Adrenal gland (tissue), 12 donors: ENCODE measurements around the gene ZNF445. TPM values are rescaled to one million over a fixed set of nuclear protein-coding genes. Genes with fewer than 3 reads are reported as not detected.

Experiments used
- DNase-seq, 7 donors: peaks; one replicate each; pipeline ENCODE4 v3.0.0-alpha.2; 2019 to 2020
- H3K27ac ChIP-seq, 5 donors: fragments of 200-600 bp; sonication (generic) in 4 of 5; 1 replicate in 3 of 5; 2 replicates in 2 of 5; pipeline versions ENCODE4 v1.5.1 to v1.8.0; 2016 to 2020; ENCODE audit warnings: mild to moderate bottlenecking in 1 of 5
- H3K27me3 ChIP-seq: fragments of 200-600 bp; 2 replicates; pipeline ENCODE4 v1.8.0; 2021
- H3K36me3 ChIP-seq, 2 donors: fragments of 200-600 bp; replicated peaks in 1 of 2; 1 replicate in 1 of 2; 2 replicates in 1 of 2; pipeline versions ENCODE4 v1.5.1 to v1.8.0; 2018 to 2022
- H3K4me1 ChIP-seq, 2 donors: fragments of 200-600 bp; replicated peaks in 1 of 2; 1 replicate in 1 of 2; 2 replicates in 1 of 2; pipeline versions ENCODE4 v1.5.1 to v1.8.0; 2018 to 2021
- H3K4me3 ChIP-seq, 4 donors: fragments of 200-600 bp; sonication (generic) in 3 of 4; one replicate each; pipeline ENCODE4 v1.5.1; 2016 to 2018
- H3K9me3 ChIP-seq, 3 donors: fragments of 200-600 bp; sonication (generic) in 1 of 3; replicated peaks in 1 of 3; 1 replicate in 2 of 3; 2 replicates in 1 of 3; pipeline versions ENCODE4 v1.5.1 to v1.8.0; 2016 to 2021
- POLR2A ChIP-seq, 2 donors: fragments of 450-650 bp; IDR thresholded peaks; one replicate each; pipeline ENCODE4 v1.6.1; 2017; ENCODE audit warnings: antibody characterized with exemption in 2 of 2, mild to moderate bottlenecking in 2 of 2, moderate library complexity in 1 of 2
- WGBS, 4 donors: extraction: QIAGEN DNeasy Blood & Tissue Kit in 2 of 4; methylation state at CpG; one replicate each; pipeline versions ENCODE4 v1.1.5 to v1.1.7; 2013 to 2017; 5-methylcytosine and 5-hydroxymethylcytosine counted together
- intact Hi-C, 2 donors: fragments of 100-400 bp; cut with DNase I; formaldehyde crosslinking; loops; one replicate each; pipeline versions ENCODE4 v1.14.1 to v1.15.0; 2022 to 2023
- polyA plus RNA-seq, 3 donors: library from polyadenylated mRNA; stranded (reverse); fragments of 200-250 nt in 2 of 3; fragments of 350-450 nt in 1 of 3; fragmentation: Illumina TruSeq in 1 of 3; extraction: RNeasy Lipid Tissue Mini Kit (QIAGEN cat#74804) in 1 of 3; gene quantifications; one replicate each; pipeline ENCODE4 v1.2.3, GENCODE V29; 2013 to 2014
- total RNA-seq, 9 donors: library from RNA; depleted of rRNA in 4 of 9; stranded (reverse); fragments of >200 nt in 4 of 9; fragments of 120-200 nt in 1 of 9; fragmentation: NEBNext Ultra II Directional in 1 of 9; extraction: Animal tissue kit (Norgen Biotek cat#: 25700) in 1 of 9; gene quantifications; one replicate each; pipeline versions ENCODE4 v1.1.0 to v1.2.4, GENCODE V29; 2013 to 2023
- TF ChIP-seq, protein P1 (sequence below), 6 experiments: fragments of 450-650 bp in 4 of 6; fragments of 200-600 bp in 2 of 6; sonication (generic) in 1 of 6; IDR thresholded peaks; 1 replicate in 5 of 6; 2 replicates in 1 of 6; pipeline versions ENCODE4 v1.5.1 to v1.8.0; 2016 to 2021; ENCODE audit warnings: antibody characterized with exemption in 6 of 6, mild to moderate bottlenecking in 2 of 6, moderate library complexity in 1 of 6
- donor health status: healthy with polysubstance abuse.
- donor health status: Bipolar disorder and iron deficiency.
- donor health status: DM: yes; HTN: yes; CAD: no.
- donor health status: DM: no; HTN: no; CAD: no.
- donor health status: DM: no; HTN: no; CAD: no.
- donor health status: DM: yes; HTN: yes; CAD: no.

The ZNF445 gene
- total and polyA plus RNA-seq, 12 donors: 2.6 to 21.1 (median 8.1) TPM

DNA sequence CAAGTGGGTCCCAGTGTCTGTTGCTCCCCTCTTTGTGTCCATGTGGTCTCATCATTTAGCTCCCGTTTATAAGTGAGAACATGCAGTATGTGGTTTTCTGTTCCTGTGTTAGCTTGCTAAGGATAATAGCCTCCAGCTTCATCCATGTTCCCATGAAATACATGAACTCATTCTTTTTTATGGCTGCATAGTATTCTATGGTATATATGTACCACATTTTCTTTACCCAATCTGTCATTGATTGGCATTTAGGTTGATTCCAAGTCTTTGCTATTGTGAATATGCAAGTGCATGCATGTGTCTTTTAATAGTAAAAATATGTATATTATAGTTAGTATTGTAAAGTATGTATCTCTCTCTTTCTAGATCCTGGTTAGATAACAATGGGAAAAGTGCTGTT lies 85.0 kb downstream of the ZNF445 start:
- Histone ChIP-seq H3K27me3 (no peaks in the 10 kb centered on the region), H3K4me3 (no peak overlapping the region), H3K9me3 (no peaks in the 10 kb centered on the region), H3K36me3 (no peaks in the 10 kb centered on the region), H3K4me1 (no peaks in the 10 kb centered on the region), H3K27ac (no peak overlapping the region)
- 95 to 100% (median 97%) methylated on average over 1 of the region's 1 CpG for WGBS, 4 donors
- no peak for TF ChIP-seq POLR2A (IDR thresholded peaks at IDR 0.05)
- TF ChIP-seq, protein P1, sequence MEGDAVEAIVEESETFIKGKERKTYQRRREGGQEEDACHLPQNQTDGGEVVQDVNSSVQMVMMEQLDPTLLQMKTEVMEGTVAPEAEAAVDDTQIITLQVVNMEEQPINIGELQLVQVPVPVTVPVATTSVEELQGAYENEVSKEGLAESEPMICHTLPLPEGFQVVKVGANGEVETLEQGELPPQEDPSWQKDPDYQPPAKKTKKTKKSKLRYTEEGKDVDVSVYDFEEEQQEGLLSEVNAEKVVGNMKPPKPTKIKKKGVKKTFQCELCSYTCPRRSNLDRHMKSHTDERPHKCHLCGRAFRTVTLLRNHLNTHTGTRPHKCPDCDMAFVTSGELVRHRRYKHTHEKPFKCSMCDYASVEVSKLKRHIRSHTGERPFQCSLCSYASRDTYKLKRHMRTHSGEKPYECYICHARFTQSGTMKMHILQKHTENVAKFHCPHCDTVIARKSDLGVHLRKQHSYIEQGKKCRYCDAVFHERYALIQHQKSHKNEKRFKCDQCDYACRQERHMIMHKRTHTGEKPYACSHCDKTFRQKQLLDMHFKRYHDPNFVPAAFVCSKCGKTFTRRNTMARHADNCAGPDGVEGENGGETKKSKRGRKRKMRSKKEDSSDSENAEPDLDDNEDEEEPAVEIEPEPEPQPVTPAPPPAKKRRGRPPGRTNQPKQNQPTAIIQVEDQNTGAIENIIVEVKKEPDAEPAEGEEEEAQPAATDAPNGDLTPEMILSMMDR (IDR thresholded peaks at IDR 0.05): no peak
- no peak for DNase-seq
- intact Hi-C loops: no loop called here

DNA sequence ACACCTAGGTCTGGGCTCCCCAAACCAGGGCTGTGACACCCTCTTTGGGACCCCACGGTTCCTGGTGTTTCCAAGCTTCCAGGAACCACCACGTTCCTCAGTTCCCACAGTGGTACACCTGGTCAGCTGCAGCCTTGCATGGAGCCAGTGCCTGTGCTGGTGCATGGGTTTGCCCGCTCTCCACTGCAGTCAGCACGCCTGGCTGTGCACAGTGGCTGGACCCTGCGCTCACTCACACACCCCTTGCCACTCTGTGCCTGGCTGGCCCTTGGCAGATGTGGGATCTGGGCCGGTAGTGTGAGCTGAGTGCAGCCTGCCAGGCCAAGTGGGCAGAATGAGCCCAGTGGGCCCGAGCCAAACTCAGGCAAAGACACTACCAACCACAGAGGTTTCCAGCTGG lies 90.1 kb downstream of the ZNF445 start:
- Histone ChIP-seq H3K27me3 (no peaks in the 10 kb centered on the region), H3K36me3 (no peaks in the 10 kb centered on the region), H3K27ac (no peak overlapping the region), H3K9me3 (no peaks in the 10 kb centered on the region), H3K4me3 (no peak overlapping the region), H3K4me1 (no peaks in the 10 kb centered on the region)
- no peak for TF ChIP-seq POLR2A (IDR thresholded peaks at IDR 0.05)
- TF ChIP-seq, protein P1 (IDR thresholded peaks at IDR 0.05): no peak
- WGBS, 4 donors: 96 to 100% (median 98%) methylated on average over 3 to 7 of the region's 7 CpGs
- intact Hi-C loops: no loop called here
- no peak for DNase-seq

Other genes with a start within 250 kb of the ZNF445 start
- gene TOPAZ1, start 235.8 kb downstream of the ZNF445 start, total RNA-seq: not detected
- gene TOPAZ1, start 235.8 kb downstream of the ZNF445 start, polyA plus RNA-seq: not detected
- 10 to 100 TPM; 22.3 to 51.9 (median 32.3) TPM for gene TCAIM, start 138.9 kb downstream of the ZNF445 start, total RNA-seq
- 10 to 100 TPM; 11.8 to 31.5 (median 14.3) TPM for gene TCAIM, start 138.9 kb downstream of the ZNF445 start, polyA plus RNA-seq
- 10 to 100 TPM in 2 of 9 donors, 1 to 10 TPM in 7; 3.7 to 11.2 (median 5.6) TPM for gene ZKSCAN7, start 77.5 kb upstream of the ZNF445 start, total RNA-seq
- 1 to 10 TPM; 1.9 to 7.5 (median 3.6) TPM for gene ZKSCAN7, start 77.5 kb upstream of the ZNF445 start, polyA plus RNA-seq
- 10 to 100 TPM in 1 of 9 donors, 1 to 10 TPM in 7, under 1 TPM in 1; 0.83 to 14.4 (median 3.1) TPM for gene ZNF660, start 107.3 kb upstream of the ZNF445 start, total RNA-seq
- gene ZNF660, start 107.3 kb upstream of the ZNF445 start, polyA plus RNA-seq: 1 to 10 TPM; 1.3 to 1.9 (median 1.4) TPM
- gene ZNF197, start 147.4 kb upstream of the ZNF445 start, total RNA-seq: 10 to 100 TPM in 8 of 9 donors, 1 to 10 TPM in 1; 7.2 to 23.9 (median 14.2) TPM
- gene ZNF197, start 147.4 kb upstream of the ZNF445 start, polyA plus RNA-seq: 10 to 100 TPM in 2 of 3 donors, 1 to 10 TPM in 1; 9.4 to 17.5 (median 13.0) TPM
- gene ZNF35, start 171.1 kb upstream of the ZNF445 start, total RNA-seq: 10 to 100 TPM in 3 of 9 donors, 1 to 10 TPM in 6; 2.8 to 13.7 (median 6.9) TPM
- gene ZNF35, start 171.1 kb upstream of the ZNF445 start, polyA plus RNA-seq: 1 to 10 TPM; 3.5 to 7.4 (median 4.5) TPM
- 10 to 100 TPM in 1 of 9 donors, 1 to 10 TPM in 8; 2.7 to 10.2 (median 5.6) TPM for gene ZNF502, start 235.0 kb upstream of the ZNF445 start, total RNA-seq
- gene ZNF502, start 235.0 kb upstream of the ZNF445 start, polyA plus RNA-seq: 1 to 10 TPM; 4.1 to 9.0 (median 5.6) TPM